NCI-H1105 treated with DMSO at 0.1 percent for 48 hours (cell line): ENCODE results near the gene ARHGEF39.
A peak's percentile ranks its signal among the peaks of the same experiment; 100 is the strongest.

ENCODE experiments used
- DNase-seq: peaks from one replicate; lab custom pipeline; 2025; lab: John Stamatoyannopoulos, UW

Gene ARHGEF39

DNA sequence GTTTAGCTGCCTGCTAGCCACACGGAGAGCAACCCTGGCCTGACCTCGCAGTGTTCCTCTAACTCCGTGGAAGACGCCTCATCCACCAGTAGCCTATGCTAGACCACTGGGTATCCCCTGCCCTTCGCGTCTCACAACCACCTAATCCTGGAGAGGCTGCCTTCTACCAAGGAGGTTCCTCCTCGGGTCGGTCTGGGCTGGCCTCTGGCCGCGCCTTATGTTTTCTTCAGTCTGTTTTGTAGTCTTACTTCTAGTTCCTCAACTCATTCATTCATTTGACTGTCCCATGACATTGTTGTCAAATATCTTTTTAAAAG is 26.3 kb upstream of the ARHGEF39 start:
- DNase-seq: no peak

DNA sequence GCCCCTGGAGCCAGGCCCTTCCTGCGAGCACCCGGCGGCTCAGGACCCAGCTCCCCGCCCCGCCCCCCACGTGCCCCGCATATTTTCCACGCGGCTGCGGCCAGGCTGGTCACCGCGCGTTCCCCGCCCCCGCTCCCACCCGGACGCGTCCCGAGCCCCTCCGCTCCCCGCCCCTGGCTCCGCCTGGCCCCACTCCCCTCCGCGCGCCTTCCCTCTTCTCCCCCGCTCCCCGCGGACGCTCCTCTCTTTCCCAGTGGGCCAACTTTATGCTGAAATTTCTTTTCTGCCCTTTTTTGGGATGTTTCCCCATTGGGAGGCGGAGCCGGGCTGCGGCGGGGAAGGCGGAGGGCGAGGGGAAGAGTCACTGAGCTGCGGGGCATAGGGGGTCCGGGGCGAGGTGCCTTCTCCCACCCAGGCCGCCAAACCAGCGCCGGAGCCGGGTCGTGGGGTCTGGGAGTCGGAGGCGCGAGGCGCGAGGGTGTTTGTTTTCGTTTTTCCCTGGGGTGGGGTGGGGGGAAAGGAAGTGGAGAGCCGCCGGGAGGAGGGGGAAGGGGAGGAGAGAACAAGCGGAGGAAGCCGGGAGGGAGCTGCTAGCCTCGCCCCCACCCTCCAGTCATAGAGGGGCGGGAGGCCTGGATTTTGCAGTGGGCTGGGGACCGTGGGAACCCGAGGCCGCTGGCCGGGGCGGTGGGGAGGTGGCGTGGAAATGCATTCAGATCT is 25.8 kb upstream of the ARHGEF39 start:
- DNase-seq: peak; percentile 2

DNA sequence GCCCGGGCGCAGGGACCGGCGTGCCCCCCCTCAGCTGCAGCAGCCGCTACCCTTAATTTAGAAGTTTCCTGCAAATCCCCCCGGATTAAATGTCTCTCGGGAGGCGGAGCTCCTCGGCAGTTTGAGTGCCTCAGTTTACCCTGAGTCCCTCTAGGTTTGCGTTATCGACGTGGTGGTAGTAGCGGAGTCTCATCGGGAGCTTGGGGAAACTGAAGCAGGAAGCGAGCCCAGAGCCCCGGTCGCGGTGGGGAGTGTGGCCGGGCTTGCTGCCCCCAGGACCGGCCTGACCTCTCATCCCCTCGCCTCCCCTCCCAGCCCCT is 25.3 kb upstream of the ARHGEF39 start:
- no peak for DNase-seq

DNA sequence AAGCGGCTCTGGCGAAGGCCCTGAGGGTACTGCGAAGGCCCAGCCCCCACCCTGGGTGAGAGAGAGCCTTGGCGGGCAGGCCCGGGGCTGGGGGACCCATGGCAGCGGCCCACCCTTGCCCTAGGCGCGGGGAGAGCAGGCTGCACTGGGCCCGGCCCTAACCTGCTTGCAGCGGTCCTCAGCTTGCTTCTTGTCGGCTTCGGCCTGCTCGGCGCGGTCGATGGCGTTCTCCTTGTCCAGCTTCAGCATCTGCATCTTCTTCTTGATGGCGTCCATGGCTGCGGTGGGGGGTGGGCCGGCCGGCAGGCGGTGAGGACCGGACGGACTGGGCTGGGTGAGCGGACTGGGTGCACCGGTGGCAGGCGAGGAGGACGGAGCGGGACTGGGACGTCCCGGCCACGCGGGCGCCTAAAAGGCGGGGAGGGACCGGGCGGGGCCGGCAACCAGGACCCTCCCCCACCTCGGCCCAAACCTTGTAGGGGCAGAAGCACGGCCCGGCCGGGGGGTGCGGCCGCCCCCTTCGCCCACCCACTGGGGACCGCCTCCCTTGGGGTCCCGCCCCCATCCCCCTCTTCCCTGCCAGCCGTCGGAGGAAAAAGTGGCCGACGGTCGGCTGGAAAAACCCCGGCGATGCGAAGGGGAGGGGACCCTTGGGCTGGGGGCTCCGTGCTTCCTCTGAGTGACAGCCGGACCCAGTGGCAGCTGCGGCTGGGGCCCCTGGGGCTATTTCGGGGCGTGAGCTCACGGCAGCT is 24.7 kb upstream of the ARHGEF39 start, which contains the start of gene TPM2:
Gene TPM2 (minus strand): TSS at position 384 of the 752 bp plus-strand sequence. CDS start 108 bp downstream, at position 276.
- DNase-seq: no peak

DNA sequence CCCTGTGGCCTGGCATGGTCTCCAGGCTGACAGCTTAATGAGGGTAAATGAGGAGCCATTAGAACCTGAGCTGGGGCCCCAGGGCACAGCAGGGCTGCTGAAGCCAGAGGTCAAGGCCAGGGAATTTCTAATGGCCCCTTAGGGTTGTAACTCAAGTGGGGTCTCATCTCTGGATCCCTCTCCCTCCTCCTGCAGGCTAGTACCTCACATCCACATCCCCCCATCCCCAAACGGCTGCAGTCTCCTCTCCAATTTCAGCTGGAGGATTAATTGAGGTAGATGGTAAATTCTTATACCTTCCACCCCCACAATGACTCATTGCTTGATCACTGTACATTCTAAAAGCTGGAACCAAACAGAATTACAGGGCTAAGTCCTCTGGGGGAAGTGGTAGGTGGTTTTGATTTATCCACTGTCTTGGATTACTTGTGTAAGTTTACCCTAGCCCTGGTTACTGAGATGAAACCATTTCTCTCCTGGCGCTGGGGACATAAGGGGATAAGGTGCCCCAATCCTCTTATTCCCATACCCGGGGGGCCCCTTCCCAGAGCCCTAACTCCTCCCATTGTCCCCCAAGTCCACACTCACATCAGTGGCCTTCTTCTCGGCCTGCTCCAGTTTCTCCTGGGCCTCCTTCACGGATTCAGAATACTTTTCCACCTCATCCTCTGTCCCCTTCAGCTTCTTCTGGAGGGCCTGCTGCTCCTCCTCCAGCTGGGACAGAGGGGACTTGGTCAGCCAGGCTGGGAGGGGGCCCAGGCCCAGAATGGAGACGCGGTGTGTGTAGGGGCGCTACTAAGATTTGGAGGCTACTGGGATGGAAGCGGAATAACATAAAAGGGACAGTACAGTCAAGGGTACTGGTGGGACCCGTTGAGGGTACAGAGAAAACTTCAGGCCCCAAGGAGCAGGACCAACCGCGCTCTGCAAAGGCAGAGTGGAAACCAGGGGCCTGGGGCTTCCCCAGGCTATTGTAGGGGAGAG is 23.9 kb upstream of the ARHGEF39 start:
- DNase-seq: no peak

DNA sequence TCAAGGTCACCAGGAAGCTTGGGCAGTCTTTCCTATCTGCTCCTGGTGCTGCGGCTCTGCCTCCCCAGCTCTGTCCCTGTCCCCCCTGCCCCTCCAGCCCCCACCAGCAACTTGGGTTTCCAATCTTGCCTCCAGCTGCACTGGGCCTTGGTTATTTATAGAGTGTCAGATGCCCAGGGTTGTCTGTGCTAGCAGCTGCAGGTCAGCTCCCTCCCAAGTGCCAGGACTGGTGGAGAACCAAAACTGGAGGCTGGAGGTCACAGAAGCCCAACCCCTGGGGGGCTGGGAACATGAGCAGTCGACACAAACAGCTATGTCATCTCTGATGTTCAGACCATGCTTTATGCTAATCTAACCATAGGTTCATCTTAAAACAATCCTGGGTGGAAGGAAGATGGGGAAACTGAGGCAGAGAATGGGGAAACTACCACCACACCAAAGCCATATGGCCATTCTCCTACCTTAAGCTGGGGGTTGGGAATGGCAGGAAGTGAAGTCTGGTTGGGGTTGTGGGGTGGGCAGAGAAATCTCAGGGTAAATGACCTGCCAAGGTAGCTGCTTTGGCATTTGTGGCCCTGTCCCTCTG is 23.1 kb upstream of the ARHGEF39 start:
- no peak for DNase-seq

DNA sequence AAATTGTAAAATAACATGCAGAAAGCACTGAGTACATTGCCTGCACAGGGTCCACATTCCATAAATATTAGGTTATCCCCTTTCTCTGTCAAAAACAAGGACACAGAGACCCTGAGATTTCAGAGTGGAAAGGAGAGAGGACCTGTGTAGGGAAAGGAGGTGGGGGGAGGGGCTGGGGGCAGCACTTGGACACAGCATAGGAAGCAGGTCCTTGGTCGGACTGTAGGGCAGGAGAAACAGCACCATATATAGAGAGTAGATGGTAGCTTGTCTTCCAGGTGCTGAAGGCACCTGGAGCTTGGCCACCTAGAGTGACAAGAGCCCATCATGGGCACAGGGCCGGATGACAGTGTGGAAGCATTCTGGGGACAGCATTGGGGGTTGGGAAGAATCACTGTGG is 22.3 kb upstream of the ARHGEF39 start:
- DNase-seq: no peak

DNA sequence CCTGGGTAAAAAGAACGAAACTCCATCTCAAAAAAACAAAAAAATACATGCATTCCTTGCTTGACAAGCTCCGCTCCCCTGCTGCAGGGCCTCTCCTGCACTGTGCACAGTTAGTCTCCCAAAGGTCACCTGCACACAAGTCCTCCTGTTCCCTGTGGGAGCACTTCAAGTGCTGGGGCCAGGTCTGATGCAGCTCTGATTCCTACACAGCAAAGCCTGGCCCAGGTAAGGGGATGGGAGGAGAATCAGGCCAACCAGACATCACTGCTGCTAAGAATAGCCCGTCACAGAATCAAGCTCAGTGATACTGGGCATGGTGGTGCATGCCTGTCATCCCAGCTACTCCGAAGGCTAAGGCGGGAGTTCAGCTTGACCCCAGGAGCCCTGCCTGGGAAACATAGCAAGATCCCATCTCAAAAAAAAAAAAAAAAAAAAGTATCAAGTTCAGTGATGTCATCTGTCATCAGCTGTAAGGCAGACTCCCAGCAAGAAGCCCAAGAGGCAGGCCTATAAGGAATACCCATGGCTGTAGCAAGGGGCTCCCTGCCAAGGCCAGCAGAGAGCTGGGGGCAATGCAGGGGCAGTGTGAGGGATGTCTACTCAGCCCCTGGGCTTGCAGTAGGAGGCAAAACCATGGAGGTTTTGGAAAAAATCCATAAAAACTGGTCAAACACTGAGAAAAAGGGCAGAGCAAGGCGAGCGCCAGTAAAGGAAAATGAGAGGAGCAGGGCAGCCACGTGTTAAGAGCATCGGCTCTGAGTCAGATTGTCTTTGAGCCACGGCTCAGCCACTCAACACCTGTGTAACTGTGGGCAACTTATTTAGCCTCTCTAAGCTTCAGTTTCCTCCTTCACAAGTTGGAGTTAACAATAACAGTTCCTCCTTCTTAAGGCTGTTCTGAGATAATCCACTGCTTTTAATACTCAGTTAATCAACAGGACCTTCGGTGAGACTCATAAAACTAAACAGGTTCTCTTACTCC is 21.5 kb upstream of the ARHGEF39 start:
- DNase-seq: no peak

DNA sequence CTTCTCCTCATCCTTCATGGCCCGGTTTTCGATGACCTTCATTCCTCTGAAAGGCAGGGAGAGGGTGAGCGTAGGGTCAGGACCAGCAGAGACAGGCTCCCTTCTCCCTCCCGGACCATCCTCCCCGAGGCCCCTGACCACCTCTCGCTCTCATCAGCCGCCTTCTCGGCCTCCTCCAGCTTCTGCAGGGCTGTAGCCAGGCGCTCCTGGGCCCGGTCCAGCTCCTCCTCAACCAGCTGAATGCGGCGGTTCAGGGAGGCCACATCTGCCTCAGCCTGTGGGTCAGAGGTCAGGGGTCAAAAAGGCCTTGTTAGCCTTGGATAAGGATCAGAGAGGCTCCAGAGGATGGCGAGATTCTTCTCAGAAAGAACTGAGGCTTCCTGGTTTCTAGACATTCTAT is 20.5 kb upstream of the ARHGEF39 start:
- no peak for DNase-seq

DNA sequence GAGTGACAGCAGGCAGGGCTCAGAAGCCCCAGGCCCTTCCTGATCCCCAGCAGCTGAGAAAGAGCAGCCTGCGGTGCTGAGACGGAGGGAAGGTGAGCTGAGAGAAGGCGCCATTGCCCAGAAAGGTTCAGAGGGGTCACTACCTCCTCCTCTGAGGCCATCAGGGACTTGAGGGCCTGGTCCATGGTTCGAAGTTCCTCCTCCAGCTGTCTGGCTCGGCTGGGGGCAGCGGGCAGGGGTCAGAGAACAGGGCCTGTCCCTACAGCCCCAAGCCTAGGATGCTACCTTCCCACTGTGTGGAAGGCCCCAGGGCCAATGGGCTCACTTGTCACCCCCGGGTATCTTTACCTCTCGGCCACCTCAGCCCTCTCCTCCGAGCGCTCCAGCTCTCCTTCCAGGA is 19.9 kb upstream of the ARHGEF39 start:
- DNase-seq: no peak

DNA sequence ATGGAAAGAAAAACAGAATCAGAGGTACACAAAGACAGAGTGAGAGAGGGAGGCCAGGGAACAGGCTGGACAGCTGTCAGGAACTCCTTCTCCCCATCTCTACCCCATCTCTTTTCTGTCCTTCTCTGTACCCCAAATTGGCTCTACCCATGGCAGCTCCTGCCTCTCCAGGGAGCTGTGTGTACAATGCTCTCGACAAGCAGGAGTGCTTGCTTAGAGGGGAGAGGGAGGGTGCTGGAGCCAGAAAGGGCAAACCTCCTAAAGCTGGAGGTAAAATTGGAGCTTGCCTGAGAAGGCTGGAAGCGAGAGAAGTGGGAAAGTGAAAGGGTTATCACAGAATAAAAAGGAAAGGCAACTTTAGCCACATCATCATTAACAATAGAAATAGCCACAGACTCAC is 18.3 kb upstream of the ARHGEF39 start:
- DNase-seq: no peak

DNA sequence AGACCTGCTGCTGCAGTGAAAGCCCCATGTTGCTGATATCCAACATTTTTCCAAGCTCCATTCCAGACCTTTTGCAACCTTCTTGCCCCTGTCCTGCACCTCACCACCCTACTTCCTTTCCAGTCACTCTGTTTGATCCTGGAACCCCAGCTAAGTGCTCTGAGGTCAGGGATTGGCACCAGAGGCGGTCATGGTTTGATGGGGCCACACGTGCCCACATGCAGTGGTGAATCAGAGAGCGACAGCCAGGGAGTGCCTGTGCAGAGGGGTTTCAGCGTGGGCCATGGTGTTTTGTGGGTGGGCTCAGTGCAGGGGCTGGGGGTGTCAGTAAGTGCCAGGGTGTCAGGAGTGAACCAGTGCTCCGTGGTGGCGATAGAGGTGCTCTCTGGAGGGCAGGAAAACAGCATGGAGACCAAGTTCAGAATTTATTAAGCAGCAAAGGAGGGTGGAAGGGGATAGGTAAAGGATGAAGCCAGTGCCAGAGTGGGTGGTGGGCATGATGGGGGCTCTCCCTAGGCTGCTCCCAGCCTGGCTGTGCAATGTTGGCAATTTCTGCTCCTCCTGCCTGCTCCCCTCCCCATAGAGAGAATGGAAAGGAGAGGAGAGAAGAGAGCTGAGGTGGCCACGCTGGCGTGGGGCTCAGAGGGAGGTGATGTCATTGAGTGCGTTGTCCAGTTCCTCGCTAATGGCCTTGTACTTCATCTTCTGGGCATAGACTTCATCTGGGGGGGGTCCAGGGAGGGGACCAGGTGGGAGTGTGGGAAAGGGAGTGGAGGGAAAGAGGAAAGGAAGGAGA is 17.7 kb upstream of the ARHGEF39 start:
- no peak for DNase-seq

DNA sequence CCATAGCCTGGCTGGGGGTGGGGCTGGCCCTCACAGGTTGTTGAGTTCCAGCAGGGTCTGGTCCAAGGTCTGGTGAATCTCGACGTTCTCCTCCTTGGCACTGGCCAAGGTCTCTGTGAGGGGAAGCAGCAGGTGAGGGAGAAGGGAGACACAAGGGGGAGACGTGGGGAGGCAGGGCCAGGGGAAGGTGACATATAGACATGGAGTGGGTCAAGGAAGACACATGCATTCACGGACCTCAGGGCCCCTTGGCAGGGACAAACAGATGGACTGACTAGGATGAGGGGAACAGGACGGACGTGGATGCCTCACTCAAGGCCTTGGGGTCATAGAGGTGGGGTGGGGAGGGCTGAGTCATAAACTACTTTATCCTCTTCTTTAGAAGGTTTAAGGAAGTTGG is 17.1 kb upstream of the ARHGEF39 start:
- no peak for DNase-seq

DNA sequence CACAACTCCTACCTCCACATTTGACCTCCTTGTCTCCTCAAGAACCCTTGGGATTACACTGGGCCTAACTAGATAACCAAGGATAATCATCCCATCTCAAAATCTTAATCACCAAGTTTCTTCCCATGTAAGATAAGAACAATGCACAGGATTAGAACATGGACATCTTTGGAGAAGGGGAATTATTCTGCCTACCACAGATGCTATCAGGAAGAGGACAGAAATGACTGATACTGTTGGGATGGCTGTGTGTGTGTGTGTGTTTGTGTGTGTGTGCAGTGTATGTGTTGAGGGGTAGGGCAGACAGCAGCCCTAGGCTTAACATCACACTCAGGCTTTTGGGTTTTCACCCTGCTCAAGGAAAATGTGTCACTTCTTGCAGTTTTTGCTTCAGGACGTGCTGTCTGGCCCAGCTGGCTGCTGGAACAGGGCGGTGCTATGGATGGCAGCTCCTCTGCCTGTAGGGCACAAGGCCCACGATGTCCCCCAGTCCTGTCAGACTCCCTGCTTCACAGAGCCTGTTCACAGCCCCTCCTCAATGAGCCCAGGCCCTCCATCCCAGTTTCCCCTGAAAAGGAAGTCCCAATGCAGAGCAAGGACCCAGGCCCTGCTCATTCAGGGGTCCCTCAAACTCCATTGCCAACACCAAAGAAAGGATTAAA is 16.5 kb upstream of the ARHGEF39 start:
- no peak for DNase-seq

DNA sequence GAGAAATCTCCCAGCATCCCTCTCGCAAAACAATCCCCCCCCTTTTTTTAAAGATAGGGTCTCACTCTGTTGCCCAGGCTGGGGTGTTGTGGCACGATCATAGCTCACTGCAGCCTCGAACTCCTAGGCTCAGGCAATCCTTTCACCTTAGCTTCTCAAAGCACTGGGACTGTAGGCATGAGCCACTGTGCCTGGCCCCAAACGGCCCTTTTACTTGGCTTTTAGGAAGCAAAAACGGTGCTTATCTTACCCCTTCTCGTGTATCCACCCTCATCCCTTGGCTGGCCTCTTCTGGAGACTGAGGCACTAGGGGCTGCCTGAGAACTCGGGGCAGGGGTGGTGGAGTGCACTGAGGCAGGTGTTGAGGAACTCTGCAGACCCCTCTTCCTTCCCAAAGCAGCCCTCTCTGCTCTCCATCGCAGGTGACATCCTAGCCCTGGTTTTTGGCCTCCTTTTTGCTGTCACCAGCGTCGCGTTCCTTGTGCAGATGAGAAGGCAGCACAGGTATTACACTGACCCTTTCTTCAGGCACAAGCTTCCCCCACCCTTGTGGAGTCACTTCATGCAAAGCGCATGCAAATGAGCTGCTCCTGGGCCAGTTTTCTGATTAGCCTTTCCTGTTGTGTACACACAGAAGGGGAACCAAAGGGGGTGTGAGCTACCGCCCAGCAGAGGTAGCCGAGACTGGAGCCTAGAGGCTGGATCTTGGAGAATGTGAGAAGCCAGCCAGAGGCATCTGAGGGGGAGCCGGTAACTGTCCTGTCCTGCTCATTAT is 15.5 kb upstream of the ARHGEF39 start:
- DNase-seq: no peak

DNA sequence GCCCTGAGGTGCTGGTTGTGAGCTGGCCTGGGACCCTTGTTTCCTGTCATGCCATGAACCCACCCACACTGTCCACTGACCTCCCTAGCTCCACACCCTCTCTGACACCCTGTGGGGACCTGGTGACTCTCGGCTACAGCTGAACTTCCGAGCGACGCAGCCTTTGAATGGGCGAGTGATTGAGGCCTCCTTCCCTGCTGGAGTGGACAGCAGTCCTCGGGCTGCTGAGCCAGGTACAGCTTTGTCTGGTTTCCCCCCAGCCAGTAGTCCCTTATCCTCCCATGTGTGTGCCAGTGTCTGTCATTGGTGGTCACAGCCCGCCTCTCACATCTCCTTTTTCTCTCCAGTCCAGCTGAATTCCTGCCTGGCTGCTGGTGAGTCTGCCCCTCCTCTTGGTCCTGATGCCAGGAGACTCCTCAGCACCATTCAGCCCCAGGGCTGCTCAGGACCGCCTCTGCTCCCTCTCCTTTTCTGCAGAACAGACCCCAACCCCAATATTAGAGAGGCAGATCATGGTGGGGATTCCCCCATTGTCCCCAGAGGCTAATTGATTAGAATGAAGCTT is 14.9 kb upstream of the ARHGEF39 start:
- DNase-seq: no peak

DNA sequence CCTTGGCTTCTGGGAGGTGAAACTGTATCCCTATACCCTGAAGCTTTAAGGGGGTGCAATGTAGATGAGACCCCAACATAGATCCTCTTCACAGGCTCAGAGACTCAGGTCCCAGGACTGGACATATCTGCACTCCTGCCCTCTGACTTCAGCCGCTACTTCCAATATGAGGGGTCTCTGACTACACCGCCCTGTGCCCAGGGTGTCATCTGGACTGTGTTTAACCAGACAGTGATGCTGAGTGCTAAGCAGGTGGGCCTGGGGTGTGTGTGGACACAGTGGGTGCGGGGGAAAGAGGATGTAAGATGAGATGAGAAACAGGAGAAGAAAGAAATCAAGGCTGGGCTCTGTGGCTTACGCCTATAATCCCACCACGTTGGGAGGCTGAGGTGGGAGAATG is 14.1 kb upstream of the ARHGEF39 start:
- no peak for DNase-seq

DNA sequence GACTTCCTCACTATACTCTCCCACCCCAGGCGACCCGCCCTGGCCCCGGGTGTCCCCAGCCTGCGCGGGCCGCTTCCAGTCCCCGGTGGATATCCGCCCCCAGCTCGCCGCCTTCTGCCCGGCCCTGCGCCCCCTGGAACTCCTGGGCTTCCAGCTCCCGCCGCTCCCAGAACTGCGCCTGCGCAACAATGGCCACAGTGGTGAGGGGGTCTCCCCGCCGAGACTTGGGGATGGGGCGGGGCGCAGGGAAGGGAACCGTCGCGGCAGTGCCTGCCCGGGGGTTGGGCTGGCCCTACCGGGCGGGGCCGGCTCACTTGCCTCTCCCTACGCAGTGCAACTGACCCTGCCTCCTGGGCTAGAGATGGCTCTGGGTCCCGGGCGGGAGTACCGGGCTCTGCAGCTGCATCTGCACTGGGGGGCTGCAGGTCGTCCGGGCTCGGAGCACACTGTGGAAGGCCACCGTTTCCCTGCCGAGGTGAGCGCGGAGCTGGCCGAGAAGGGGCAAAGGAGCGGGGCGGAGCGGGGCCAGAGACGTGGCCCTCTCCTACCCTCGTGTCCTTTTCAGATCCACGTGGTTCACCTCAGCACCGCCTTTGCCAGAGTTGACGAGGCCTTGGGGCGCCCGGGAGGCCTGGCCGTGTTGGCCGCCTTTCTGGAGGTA is 10.9 kb upstream of the ARHGEF39 start:
- no peak for DNase-seq
